ENCODE data around the gene PIGV.
"Not testable (repeated sequence)": the region's sequence is repeated elsewhere in the genome, so short reads cannot be mapped to it uniquely, and the experiment has no call there.

PIGV gene

DNA sequence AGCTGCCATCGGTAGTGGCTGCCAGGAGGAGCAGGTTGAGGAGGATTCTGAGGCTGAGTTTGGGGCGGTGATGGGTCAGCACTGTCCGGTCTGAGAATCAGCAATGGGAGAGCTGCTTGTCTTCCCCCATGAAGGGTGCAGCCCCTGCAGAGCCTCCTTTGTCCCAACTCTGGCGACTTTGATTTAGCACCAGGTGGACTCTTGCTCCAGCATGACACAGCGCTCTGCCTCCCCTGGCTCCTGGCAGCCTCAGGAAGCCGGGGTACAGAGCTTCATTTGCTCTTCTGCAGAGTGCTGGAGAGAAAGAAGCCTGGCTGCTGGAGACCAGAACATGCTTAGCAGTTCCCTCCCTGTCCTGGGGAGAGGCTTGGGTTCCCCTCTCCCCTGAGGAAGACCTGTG lies 52.0 kb downstream of the PIGV start:
- no peak for DNase-seq (ENCODE audit: low read depth)
- TF ChIP-seq, protein P1, sequence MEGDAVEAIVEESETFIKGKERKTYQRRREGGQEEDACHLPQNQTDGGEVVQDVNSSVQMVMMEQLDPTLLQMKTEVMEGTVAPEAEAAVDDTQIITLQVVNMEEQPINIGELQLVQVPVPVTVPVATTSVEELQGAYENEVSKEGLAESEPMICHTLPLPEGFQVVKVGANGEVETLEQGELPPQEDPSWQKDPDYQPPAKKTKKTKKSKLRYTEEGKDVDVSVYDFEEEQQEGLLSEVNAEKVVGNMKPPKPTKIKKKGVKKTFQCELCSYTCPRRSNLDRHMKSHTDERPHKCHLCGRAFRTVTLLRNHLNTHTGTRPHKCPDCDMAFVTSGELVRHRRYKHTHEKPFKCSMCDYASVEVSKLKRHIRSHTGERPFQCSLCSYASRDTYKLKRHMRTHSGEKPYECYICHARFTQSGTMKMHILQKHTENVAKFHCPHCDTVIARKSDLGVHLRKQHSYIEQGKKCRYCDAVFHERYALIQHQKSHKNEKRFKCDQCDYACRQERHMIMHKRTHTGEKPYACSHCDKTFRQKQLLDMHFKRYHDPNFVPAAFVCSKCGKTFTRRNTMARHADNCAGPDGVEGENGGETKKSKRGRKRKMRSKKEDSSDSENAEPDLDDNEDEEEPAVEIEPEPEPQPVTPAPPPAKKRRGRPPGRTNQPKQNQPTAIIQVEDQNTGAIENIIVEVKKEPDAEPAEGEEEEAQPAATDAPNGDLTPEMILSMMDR (conservative IDR thresholded peaks at IDR 0.05; ENCODE audit: low read length) = no peak
- H3K4me3 ChIP-seq (ENCODE audit: low read length) = no peak overlapping the region

DNA sequence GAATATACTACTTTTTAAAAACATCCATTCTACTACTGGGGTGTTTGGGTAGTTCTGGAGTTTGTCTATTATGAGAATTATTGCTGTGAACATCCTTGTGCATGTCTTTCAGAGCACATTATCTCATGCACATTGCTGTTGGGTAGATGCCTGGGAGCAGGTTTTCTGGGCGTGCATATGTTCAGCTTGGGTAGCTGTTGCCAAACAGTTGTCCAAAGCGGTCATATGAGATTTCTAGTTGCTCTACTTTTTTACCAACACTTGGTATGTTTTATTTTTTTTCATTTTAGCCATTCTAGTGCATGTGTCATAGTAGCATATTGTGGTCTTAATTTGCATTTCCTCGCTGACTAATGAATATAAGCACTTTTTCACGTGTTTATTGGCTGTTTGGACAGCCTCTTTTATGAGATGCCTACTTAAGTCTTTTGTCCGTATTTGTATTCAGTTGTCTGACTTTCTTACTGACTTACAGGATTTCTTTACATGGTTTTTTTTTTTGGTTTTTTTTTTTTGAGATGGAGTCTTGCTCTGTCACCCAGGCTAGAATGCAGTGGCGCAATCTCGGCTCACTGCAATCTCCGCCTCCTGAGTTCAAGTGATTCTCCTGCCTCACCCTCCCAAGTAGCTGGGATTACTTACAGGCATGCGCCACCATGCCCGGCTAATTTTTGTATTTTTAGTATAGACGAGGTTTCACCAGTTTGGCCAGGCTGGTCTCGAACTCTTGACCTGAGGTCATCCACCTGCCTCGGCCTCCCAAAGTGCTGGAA lies 56.9 kb downstream of the PIGV start:
- no peak overlapping the region for H3K4me3 ChIP-seq (ENCODE audit: low read length)
- no peak for DNase-seq (ENCODE audit: low read depth)
- TF ChIP-seq, protein P1 (conservative IDR thresholded peaks at IDR 0.05; ENCODE audit: low read length) = no peak

DNA sequence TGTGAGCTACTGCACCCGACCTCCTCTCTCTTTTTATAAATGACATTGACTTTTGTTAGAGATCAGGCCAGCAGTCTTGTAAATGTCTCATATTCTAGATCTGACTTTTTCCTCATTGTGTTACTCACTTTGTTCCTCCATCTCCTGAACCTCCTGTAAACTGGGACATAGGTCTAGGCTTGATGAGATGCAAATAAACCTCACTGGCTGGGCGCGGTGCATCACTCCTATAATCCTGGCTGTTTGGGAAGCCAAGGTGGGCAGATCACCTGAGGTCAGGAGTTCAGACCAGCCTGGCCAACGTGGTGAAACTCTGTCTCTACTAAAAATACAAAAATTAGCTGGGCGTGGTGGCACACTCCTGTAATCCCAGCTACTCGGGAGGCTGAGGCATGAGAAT lies 60.1 kb downstream of the PIGV start:
- not testable (repeated sequence) for DNase-seq (ENCODE audit: low read depth); H3K4me3 ChIP-seq (ENCODE audit: low read length)
